Smooth muscle cell of the brain vasculature (primary cell): ENCODE measurements around the gene SRRM1.

ENCODE experiments used
- DNase-seq: peaks from one replicate; pipeline ENCODE4 v3.0.0-alpha.2; 2012; ENCODE audit warnings: low read depth, low spot score

SRRM1 gene

GRCh38 chr1:24642481-24643362, at the start of gene SRRM1:
TSS of gene SRRM1 (plus strand) at chr1:24643302. CDS start at chr1:24643327, 25 bp downstream.
- peak; percentile 100 for DNase-seq

GRCh38 chr1:24594328-24594598, 48.8 kb upstream of the SRRM1 start:
- no peak for DNase-seq

- DNase-seq: no peak
These were observed 46.7 kb upstream of the SRRM1 start for GRCh38 chr1:24596401-24596880.

DNA sequence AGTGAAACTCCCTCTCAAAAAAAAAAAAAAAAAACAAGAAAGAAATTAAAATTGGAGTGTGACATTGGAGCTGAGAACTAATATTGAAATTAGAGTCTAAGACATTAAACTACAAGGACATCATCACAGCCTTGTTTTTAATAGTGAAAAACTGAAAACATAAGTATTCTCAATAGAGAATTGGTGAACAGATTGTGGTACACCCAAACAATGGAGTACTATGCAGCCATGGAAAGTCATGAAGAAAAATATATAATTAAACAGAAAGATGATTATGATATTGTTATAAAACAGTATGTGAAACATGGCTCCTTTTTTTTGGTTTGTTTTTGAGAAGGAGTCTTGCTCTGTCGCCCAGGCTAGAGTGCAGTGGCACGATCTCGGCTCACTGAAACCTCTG, 43.8 kb upstream of the SRRM1 start:
- no peak for DNase-seq

- no peak for DNase-seq
These were observed 42.6 kb upstream of the SRRM1 start for GRCh38 chr1:24600551-24600950.

DNA sequence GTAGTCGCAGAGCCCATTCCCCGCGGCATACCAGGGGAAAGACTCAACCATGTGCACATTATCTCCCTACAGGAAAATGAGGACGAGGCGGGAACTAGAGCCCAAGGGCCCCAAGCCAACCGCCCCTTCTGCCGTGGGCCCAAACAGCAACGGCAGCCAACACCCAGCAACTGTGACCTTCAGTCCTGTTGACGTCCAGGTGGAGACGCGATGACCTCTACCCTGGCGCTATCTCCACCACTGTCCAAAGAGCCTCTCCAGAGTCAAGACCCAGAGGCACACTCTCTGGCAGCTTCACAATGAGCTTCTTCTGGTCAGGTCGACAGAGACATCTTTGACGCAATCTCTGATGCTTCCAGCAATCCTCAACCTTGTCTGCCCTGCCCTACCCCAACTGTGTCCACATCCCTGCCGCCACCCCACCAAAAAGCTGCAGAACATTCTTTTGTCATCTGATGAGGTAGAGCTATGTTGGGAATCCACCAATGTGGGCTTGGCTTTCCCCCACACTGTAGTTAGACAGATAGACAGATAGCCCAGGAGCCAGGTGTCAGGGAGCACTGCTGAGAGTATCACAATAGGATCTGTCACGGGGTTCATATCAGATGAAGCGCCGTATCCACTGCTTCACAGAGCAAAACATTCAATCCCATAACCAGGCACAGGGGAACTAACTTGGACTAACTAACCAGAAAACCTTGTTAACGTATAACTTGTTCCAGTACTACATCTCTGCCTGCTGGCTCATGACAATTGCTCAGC, 37.4 kb upstream of the SRRM1 start:
- no peak for DNase-seq

GRCh38 chr1:24606296-24606605, 36.9 kb upstream of the SRRM1 start:
- no peak for DNase-seq

- DNase-seq: no peak
These were observed 36.5 kb upstream of the SRRM1 start for GRCh38 chr1:24606621-24607020.

DNA sequence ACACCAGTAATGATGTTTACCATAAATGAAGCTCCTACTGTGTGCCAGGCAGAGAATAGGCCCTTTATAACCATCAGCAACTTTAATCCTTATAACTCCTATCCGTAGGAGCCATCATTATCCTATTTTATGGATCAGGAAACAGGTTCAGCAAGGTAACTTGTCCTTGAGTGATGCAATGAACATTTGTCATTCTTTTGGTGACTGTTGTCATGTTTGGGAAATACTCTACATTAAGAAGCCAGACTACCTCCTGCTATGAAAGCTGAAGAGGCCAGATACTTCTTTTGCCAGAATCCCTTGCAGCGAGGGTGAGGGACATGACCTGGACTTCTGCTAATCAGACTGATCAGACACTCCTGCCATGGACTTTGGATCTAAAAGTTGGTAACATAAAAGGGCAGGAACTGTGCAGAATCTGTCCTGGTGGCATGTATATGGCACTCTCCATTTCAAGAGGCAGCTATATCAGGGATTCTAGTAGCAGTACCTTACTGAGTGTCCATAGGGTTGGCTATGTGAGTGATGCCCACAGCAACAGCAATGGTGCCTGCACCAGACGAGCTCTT, 33.1 kb upstream of the SRRM1 start:
- no peak for DNase-seq

GRCh38 chr1:24619376-24619775, 23.7 kb upstream of the SRRM1 start:
- no peak for DNase-seq

- DNase-seq: no peak
These were observed 22.4 kb upstream of the SRRM1 start for GRCh38 chr1:24620678-24621077.

GRCh38 chr1:24621121-24621520, 22.0 kb upstream of the SRRM1 start:
- no peak for DNase-seq

DNA sequence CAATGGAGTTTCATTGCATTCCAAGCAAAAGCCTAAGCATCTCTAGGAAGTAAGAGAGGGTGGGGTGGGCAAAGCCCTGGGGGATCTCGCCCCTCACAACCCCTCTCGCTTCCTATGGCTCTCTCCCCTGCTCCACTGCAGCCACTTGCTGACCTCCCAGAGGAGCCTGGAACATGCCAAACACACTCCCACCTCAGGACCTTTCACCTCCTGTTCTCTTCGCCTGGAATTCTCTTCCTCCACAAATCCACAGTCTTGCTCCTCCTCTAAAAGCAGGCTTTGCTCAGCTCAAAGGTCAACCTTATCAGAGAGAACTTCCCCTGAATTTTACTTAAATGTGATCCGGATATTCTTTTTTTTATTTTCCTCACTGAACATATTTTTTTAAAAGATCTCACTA, 20.9 kb upstream of the SRRM1 start:
- DNase-seq: no peak

- DNase-seq: no peak
These were observed 10.3 kb upstream of the SRRM1 start for GRCh38 chr1:24632832-24633175.

DNA sequence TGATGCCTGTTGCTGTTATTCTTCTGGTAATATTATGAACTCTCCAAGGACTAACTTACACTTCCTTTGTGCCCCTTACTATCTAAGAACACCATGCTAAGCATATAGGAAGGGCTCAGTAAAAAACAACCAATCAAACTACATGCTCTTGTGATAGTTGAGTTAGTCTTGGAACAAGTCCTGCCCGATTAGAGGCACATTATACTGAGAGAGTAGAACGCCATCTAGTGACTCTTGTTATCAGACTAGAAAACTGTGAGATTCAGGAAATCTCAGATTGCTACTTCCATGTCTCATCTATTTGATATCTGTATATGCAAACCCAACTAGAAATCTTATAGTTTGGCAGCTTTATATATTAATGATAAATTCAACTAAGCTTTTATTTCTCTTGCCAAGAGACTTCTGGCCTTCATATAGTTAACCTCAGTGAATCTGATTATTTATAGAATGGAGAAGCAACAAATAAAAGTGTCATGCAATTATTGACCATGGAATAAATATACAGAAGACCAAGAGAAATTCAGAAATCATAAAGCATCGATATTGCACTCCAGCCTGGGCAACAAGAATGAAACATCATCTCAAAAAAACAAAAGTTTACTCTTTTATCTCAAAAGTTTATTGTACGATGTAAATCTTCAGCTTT, 7.8 kb upstream of the SRRM1 start:
- peak; percentile 32 for DNase-seq

- no peak for DNase-seq
These were observed 6.3 kb upstream of the SRRM1 start for GRCh38 chr1:24636661-24637357.

- DNase-seq: no peak
These were observed 4.0 kb upstream of the SRRM1 start for GRCh38 chr1:24639094-24639493.

DNA sequence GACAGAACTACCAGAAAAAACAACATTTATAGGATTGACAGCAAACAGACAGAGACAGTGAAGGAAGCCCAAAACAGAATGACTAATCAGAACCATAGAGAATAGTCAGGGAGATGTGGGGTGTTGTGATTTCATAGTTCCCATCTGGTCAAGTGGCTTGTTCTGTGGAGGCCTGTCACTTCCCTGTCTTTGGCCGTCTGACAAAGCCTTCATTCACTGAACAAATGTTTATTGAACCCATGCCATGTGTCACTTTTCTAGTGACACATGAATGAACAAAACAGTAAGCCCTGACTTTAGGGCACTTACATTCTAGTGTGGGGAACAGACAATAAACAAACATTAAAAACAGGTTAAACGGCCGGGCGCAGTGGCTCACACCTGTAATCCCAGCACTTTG, 3.2 kb upstream of the SRRM1 start:
- DNase-seq: no peak

DNA sequence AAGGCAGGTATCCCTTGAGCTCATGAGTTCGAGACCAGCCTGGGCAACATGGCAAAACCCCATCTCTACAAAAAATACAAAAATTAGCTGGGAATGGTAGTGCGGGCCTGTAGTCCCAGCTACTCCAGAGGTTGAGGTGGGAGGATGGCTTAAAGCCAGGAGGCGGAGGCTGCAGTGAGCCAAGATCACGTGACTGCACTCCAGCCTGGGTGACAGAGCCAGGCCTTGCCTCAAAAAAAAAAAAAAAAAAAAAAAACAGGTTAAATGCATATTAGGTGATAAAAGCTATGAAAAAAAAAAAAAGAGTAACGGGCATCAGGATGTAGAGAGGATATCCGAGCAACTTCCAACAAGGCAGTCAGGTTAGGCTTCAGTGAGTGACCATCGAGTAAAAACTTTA, 2.8 kb upstream of the SRRM1 start:
- no peak for DNase-seq

GRCh38 chr1:24641646-24642151, 1.4 kb upstream of the SRRM1 start:
- no peak for DNase-seq

- DNase-seq: no peak
These were observed 429 bp downstream of the SRRM1 start for GRCh38 chr1:24643363-24644099.
